ENCODE data around the gene HIPK3.

The HIPK3 gene

DNA sequence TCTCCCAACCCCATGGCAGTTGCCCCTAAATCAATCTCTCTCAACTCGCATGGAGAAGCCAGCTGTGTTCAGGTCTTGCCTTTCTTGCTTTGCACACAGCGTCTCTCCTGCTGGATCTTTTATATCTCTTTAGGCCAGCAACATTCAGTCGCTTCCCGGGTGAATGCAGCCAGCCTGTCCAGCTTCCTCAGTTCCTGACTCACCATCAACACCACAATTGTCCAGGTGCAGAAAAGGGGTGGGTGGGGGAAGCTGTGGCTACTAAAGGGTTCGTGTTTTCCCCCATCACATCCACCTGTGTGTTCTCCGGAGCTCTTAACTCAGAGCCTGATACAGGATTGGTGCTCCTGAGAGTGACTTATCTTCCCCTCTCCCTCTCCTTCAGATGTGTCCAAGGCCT lies 116.5 kb downstream of the HIPK3 start:
- H3K4me1 Mint-ChIP-seq (ENCODE audit: low read depth) = peaks cover 12% of the 10 kb centered on the region
- H3K9me3 Mint-ChIP-seq = no peaks in the 10 kb centered on the region

DNA sequence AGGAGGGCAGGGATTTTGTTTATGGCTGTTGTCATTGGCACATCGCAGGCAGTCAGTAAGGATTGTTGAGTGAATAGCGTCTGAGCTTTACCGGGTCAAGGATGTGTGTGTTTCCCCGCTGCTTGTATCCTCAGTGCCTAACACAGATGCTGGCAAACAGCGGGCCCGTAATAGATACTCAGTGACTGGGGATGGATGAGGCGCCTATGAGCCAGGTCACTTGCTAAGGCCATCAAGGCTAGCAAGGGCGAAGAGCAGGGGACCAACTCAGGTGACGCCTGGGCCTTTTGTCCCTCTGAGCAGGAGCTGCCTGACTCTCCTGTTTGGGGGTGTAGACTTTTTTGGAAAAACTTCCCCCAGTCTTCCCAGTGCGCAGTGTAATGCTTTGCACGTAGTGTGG lies 118.1 kb downstream of the HIPK3 start:
- Mint-ChIP-seq H3K4me1 (ENCODE audit: low read depth) (peaks cover 12% of the 10 kb centered on the region), H3K27me3 (peaks cover 59% of the 10 kb centered on the region), H3K9me3 (no peaks in the 10 kb centered on the region), H3K4me3 (no peak overlapping the region), H3K27ac (no peak overlapping the region), H3K36me3 (ENCODE audit: low read depth) (no peaks in the 10 kb centered on the region)
- intact Hi-C loops (cut with micrococcal nuclease) = no loop called here

More for the DNA sequence above, 116.5 kb downstream of the HIPK3 start:
- H3K27ac Mint-ChIP-seq = no peak overlapping the region
- H3K27me3 Mint-ChIP-seq = peaks cover 61% of the 10 kb centered on the region
- H3K36me3 Mint-ChIP-seq (ENCODE audit: low read depth) = no peaks in the 10 kb centered on the region
- H3K4me3 Mint-ChIP-seq = no peak overlapping the region
- intact Hi-C loops (cut with micrococcal nuclease) = no loop called here

DNA sequence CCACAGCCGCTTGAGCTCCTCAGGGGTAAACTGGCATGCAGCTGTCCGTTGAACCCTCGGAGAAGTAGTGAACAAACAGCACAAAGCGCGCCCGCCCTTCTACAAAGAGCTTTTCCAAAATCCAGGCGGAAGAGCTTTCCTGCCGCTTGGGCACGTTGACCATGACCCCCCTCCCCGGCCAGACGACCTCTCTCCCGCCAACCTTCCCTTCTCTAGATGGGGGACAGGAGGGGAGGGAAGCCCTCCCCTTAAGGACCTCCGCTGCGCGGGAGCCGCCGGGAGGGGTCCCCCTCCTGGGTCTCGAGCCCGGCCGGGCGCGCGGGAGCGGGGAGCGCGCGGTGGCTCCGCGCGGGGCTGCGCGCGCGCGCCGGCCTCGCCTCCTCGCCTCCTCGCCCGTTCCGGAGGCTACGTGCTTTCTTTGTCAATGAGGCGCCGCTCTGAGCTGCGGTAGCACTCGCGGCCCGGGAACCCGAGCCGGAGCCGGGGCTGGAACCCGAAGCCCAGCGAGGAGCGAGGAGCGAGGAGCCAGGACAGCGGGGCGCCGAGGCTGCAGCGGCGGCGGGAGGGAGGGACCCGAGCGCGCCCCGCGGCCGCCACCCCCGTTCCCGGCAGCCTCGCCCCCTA lies 118.6 kb downstream of the HIPK3 start, which contains the start of gene KIAA1549L:
Gene KIAA1549L (plus strand): TSS at position 421 of the 624 bp plus-strand sequence.
- Mint-ChIP-seq H3K4me1 (ENCODE audit: low read depth) (peaks cover 12% of the 10 kb centered on the region), H3K36me3 (ENCODE audit: low read depth) (no peaks in the 10 kb centered on the region), H3K27ac (no peak within 1 kb of the TSS), H3K9me3 (no peaks in the 10 kb centered on the region), H3K4me3 (no peak within 1 kb of the TSS), H3K27me3 (peaks cover 59% of the 10 kb centered on the region)
- intact Hi-C loops (cut with micrococcal nuclease) = no loop called here

GRCh38 chr11:33376331-33377310 lies 119.4 kb downstream of the HIPK3 start:
- no peak overlapping the region for H3K27ac Mint-ChIP-seq
- peaks cover 57% of the 10 kb centered on the region for H3K27me3 Mint-ChIP-seq
- no peaks in the 10 kb centered on the region for H3K9me3 Mint-ChIP-seq
- no peaks in the 10 kb centered on the region for H3K36me3 Mint-ChIP-seq (ENCODE audit: low read depth)
- intact Hi-C loops (cut with micrococcal nuclease) = no loop called here
- H3K4me3 Mint-ChIP-seq = no peak overlapping the region
- H3K4me1 Mint-ChIP-seq (ENCODE audit: low read depth) = peaks cover 12% of the 10 kb centered on the region

DNA sequence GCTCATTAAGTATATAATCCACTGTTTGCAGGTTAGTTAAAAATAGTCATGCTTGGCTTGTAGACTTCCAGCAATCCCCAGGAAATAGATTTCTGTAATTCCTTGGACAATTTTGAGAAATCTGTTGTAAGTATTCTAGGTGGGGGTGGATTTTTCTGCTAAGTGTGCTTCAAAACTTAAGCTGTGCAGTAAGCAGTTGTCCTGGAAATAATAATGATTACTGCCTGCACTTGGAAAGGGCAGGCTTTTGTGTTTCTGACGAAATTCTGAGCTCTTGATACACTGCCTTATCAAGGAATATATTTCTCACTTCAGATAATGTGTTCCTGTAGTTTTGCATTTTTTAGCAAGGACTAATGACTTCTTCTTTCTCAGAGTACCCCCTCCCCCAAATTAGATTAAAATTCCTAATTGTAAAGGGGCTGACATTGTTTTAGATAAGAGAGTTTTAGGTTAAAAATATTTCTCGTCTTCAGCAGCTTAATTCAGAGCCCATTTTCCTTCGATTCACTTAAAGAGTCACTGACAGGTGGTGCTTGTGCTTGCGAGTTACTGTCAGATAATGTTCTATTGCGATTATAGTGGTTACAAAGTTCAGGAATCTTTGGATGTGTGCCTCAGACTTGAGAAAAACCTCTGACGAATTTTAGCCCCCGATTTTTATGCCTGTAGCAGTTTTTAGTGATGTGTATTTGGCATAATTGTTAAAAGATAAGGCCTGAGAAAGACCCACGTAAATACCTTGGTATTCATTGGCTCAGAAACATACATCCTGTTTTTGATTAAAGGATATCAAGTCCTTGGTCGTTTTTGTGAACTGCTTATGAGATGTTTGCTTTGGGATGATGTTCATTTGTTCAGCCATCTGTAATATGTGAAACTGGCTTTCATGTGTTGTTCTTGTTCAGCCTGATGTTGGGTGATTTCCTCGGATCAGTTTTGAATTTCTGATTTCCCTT lies 120.5 kb downstream of the HIPK3 start:
- Mint-ChIP-seq H3K4me1 (ENCODE audit: low read depth) (peaks cover 9% of the 10 kb centered on the region), H3K27me3 (peaks cover 53% of the 10 kb centered on the region), H3K27ac (no peak overlapping the region), H3K9me3 (no peaks in the 10 kb centered on the region), H3K4me3 (no peak overlapping the region), H3K36me3 (ENCODE audit: low read depth) (no peaks in the 10 kb centered on the region)
- intact Hi-C loops (cut with micrococcal nuclease) = no loop called here

DNA sequence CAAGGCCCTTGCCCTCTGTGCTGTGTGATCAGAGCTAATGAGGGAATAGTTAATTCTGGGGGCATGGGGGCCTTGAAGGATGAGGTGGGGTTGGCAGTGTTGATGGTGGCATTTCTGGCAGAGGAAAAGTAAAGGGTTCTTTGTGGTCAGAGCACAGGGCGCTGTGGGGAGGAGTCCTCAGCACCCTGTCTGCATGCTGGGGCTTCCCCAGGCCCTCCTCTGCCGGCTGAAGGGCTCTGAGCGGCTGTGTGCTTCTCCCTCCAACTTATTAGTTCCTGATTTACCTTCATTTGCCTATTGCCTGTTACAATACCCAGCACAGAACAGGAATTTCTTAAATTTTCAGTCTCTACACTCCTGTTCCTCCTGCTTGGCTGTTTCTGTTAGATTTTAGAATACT lies 122.8 kb downstream of the HIPK3 start:
- H3K27ac Mint-ChIP-seq = no peak overlapping the region
- intact Hi-C loops (cut with micrococcal nuclease) = no loop called here
- peaks cover 32% of the 10 kb centered on the region for H3K27me3 Mint-ChIP-seq
- H3K9me3 Mint-ChIP-seq = no peaks in the 10 kb centered on the region
- no peaks in the 10 kb centered on the region for H3K36me3 Mint-ChIP-seq (ENCODE audit: low read depth)
- no peak overlapping the region for H3K4me3 Mint-ChIP-seq
- H3K4me1 Mint-ChIP-seq (ENCODE audit: low read depth) = no peaks in the 10 kb centered on the region

GRCh38 chr11:33383075-33383919 lies 126.1 kb downstream of the HIPK3 start:
- no peaks in the 10 kb centered on the region for H3K9me3 Mint-ChIP-seq
- peaks cover 6% of the 10 kb centered on the region for H3K27me3 Mint-ChIP-seq
- intact Hi-C loops (cut with micrococcal nuclease) = no loop called here
- no peak overlapping the region for H3K4me3 Mint-ChIP-seq
- no peak overlapping the region for H3K27ac Mint-ChIP-seq
- H3K4me1 Mint-ChIP-seq (ENCODE audit: low read depth) = peaks cover 10% of the 10 kb centered on the region
- H3K36me3 Mint-ChIP-seq (ENCODE audit: low read depth) = no peaks in the 10 kb centered on the region

GRCh38 chr11:33383920-33384209 lies 126.7 kb downstream of the HIPK3 start:
- peaks cover 10% of the 10 kb centered on the region for H3K4me1 Mint-ChIP-seq (ENCODE audit: low read depth)
- H3K27ac Mint-ChIP-seq = no peak overlapping the region
- no peaks in the 10 kb centered on the region for H3K36me3 Mint-ChIP-seq (ENCODE audit: low read depth)
- H3K9me3 Mint-ChIP-seq = no peaks in the 10 kb centered on the region
- no peak overlapping the region for H3K4me3 Mint-ChIP-seq
- H3K27me3 Mint-ChIP-seq = peaks cover under 1% of the 10 kb centered on the region
- intact Hi-C loops (cut with micrococcal nuclease) = no loop called here

DNA sequence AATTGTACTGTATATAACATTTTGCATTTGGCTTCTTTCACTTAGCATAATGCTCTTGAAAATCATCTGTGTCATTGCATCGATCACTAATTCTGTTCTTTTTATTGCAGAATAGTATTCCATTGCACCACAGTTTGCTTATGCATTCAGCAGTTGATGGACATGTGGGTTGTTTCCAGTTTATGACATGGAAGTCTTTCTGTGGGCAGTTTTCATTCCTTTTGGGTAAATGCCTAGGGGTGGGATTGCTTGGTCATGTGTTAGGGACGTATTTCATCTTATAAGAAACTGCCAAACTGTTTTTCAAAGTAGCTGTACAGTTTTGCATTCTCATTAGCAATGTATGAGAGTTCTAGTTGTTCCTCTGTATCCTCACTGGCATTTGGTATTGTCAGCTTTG lies 127.0 kb downstream of the HIPK3 start:
- H3K36me3 Mint-ChIP-seq (ENCODE audit: low read depth) = no peaks in the 10 kb centered on the region
- intact Hi-C loops (cut with micrococcal nuclease) = no loop called here

DNA sequence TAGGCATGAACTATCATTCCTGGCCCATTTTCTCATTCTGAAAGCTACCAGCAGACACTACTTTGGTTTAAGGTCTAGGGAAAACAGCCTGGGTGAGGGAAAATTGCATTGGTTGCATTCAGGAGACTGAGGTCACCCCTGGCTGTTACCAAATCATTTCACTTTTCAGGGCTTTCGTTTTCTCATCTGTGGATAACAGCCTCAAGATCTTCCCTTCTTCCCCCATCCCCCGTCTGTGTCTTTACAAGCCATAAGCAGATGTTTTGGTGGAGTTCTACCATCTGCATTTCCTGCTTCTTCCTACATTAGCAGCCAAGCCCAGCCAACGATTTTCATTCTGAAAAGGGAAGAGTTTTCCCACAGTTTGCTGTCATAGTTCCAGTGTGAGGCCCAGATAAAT lies 130.4 kb downstream of the HIPK3 start:
- Mint-ChIP-seq H3K9me3 (no peaks in the 10 kb centered on the region), H3K27ac (peak overlapping the region; percentile 74), H3K4me1 (ENCODE audit: low read depth) (peaks cover 22% of the 10 kb centered on the region), H3K36me3 (ENCODE audit: low read depth) (no peaks in the 10 kb centered on the region), H3K4me3 (peak overlapping the region; percentile 35), H3K27me3 (no peaks in the 10 kb centered on the region)
- intact Hi-C loops (cut with micrococcal nuclease) = no loop called here

More for the DNA sequence above, 127.0 kb downstream of the HIPK3 start:
- no peaks in the 10 kb centered on the region for H3K9me3 Mint-ChIP-seq
- H3K4me3 Mint-ChIP-seq = no peak overlapping the region
- no peaks in the 10 kb centered on the region for H3K27me3 Mint-ChIP-seq
- H3K27ac Mint-ChIP-seq = no peak overlapping the region
- H3K4me1 Mint-ChIP-seq (ENCODE audit: low read depth) = peaks cover 13% of the 10 kb centered on the region

DNA sequence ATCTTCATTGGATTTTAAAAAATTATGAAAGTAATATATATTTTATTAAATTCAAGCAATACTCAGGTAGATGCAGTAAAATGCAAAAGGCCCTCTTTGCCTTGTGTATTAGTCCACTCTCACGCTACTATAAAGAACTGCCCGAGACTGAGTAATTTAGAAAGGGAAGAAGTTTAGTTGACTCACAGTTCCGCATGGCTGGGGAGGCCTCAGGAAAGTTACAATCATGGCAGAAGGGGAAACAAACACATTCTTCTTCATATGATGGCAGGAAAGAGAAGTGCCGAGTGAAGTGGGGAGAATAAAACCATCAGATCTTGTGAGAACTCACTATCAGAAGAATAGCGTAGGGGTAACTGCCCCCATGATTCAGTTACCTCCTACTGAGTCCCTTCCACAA lies 130.8 kb downstream of the HIPK3 start:
- Mint-ChIP-seq H3K9me3 (no peaks in the 10 kb centered on the region), H3K4me3 (no peak overlapping the region), H3K27ac (peak overlapping the region; percentile 74), H3K27me3 (peaks cover 2% of the 10 kb centered on the region), H3K4me1 (ENCODE audit: low read depth) (peaks cover 22% of the 10 kb centered on the region), H3K36me3 (ENCODE audit: low read depth) (no peaks in the 10 kb centered on the region)
- intact Hi-C loops (cut with micrococcal nuclease) = no loop called here

GRCh38 chr11:33388793-33389525 lies 131.8 kb downstream of the HIPK3 start:
- intact Hi-C loops (cut with micrococcal nuclease) = no loop called here
- Mint-ChIP-seq H3K4me3 (no peak overlapping the region), H3K27ac (no peak overlapping the region), H3K9me3 (no peaks in the 10 kb centered on the region), H3K27me3 (peaks cover 6% of the 10 kb centered on the region), H3K36me3 (ENCODE audit: low read depth) (no peaks in the 10 kb centered on the region), H3K4me1 (ENCODE audit: low read depth) (peaks cover 22% of the 10 kb centered on the region)

Data from dendritic cell treated with granulocyte-macrophage colony-stimulating factor and Interleukin-4, amounts not matched to agents 40 ng/mL and 50 ng/mL, for 4 days (primary cell).